K562 (cell line): ENCODE measurements around the gene GASK1A. TPM values are rescaled to one million over a fixed set of nuclear protein-coding genes. Genes with fewer than 3 reads are reported as not detected.

Experiments used
- ATAC-seq: fragments of 200-7000 bp; cut with Tn5 transposase; 3 replicates; pipeline ENCODE4 v1.9.1; 2020; ENCODE audit warnings: moderate library complexity
- BruUV-seq: library from RNA; stranded (reverse); fragments of 400-500 nt; replicated peaks from 2 replicates; lab custom pipeline; 2021; lab: Mats Ljungman, UMichigan
- CTCF ChIA-PET: fragments of 300-600 bp; formaldehyde crosslinking; extraction: SDS; loops from one replicate; lab custom pipeline; 2021; ENCODE audit warnings: low intra/inter-chr PET ratio; lab: Yijun Ruan, JAX
- POLR2A ChIA-PET: fragments of 300-600, 350-650 bp; sonication (Branson Sonifier 250); formaldehyde crosslinking; extraction: SDS; loops from one replicate; lab custom pipeline; 2021; ENCODE audit warnings: antibody characterized with exemption, inconsistent platforms; lab: Yijun Ruan, JAX
- DNase-seq, 4 experiments: peaks; one replicate each; pipeline versions ENCODE4 v3.0.0 to v3.0.0-alpha.2; 2011 to 2018; ENCODE audit warnings: low spot score in 3 of 4, mixed read lengths in 3 of 4; ENCODE audit errors: extremely low read depth in 1 of 4
- FAIRE-seq: peaks from 2 replicates; lab custom pipeline; 2011; peaks lifted over from hg19 to GRCh38; lab: Jason Lieb, UNC
- H2AFZ ChIP-seq: 2 replicates; pipeline ENCODE4 v1.6.0; 2011; ENCODE audit warnings: low read depth, low read length, control low read depth, inconsistent platforms
- H3K27ac ChIP-seq: fragments of 200-600 bp; 3 replicates; pipeline ENCODE4 v1.8.0; 2011; ENCODE audit warnings: low read depth, mild to moderate bottlenecking, control low read depth, inconsistent platforms, low read length, moderate library complexity, mixed read lengths; ENCODE audit errors: extremely low read depth
- H3K27me3 ChIP-seq, 2 experiments: fragments of 300-600 bp in 1 of 2; 2 replicates in 1 of 2; 3 replicates in 1 of 2; pipeline versions ENCODE4 v1.6.0 to v1.8.0; 2011; ENCODE audit warnings: inconsistent platforms in 2 of 2, low read length in 2 of 2, mild to moderate bottlenecking in 1 of 2, mixed read lengths in 1 of 2, moderate library complexity in 1 of 2; ENCODE audit not compliant: control insufficient read depth in 2 of 2, insufficient read depth in 2 of 2
- H3K36me3 ChIP-seq: fragments of 300-600 bp; 3 replicates; pipeline ENCODE4 v1.8.0; 2011; ENCODE audit warnings: mild to moderate bottlenecking, low read length, inconsistent platforms; ENCODE audit not compliant: control insufficient read depth, insufficient read depth
- H3K4me1 ChIP-seq, 2 experiments: fragments of 200-600 bp in 1 of 2; replicated peaks in 1 of 2; 2 replicates in 1 of 2; 3 replicates in 1 of 2; pipeline versions ENCODE4 v1.5.1 to v1.8.0; 2011; ENCODE audit warnings: inconsistent platforms in 2 of 2, low read length in 2 of 2, mild to moderate bottlenecking in 1 of 2, mixed read lengths in 1 of 2, moderate library complexity in 1 of 2; ENCODE audit not compliant: control insufficient read depth in 2 of 2, insufficient read depth in 2 of 2
- H3K4me2 ChIP-seq: 2 replicates; pipeline ENCODE4 v1.6.1; 2011; ENCODE audit warnings: low read length, control low read depth, inconsistent platforms, mixed read lengths; ENCODE audit not compliant: insufficient read depth
- H3K4me3 ChIP-seq: fragments of 200-600 bp; sonication (generic), shearing (Covaris generic); 2 replicates; pipeline ENCODE4 v1.5.1; 2016; ENCODE audit warnings: control low read depth, inconsistent platforms
- H3K79me2 ChIP-seq: fragments of 200-600 bp; 3 replicates; pipeline ENCODE4 v1.8.0; 2011; ENCODE audit warnings: low read length, inconsistent platforms; ENCODE audit not compliant: control insufficient read depth, insufficient read depth
- H3K9ac ChIP-seq, 2 experiments: 2 replicates each; pipeline versions ENCODE4 v1.6.0 to v1.6.1; 2011; ENCODE audit warnings: low read depth in 2 of 2, low read length in 2 of 2, control low read depth in 1 of 2, inconsistent platforms in 1 of 2, mild to moderate bottlenecking in 1 of 2, mixed read lengths in 1 of 2; ENCODE audit not compliant: insufficient read depth in 1 of 2
- H3K9me1 ChIP-seq: one replicate; pipeline ENCODE4 v1.6.0; 2011; ENCODE audit warnings: inconsistent platforms, mild to moderate bottlenecking, low read length, moderate library complexity; ENCODE audit not compliant: control insufficient read depth, insufficient read depth
- H3K9me3 ChIP-seq: replicated peaks from 2 replicates; pipeline ENCODE4 v1.5.1; 2011; ENCODE audit warnings: low read depth, low read length, inconsistent platforms; ENCODE audit not compliant: control insufficient read depth, insufficient read depth
- H4K20me1 ChIP-seq: replicated peaks from 2 replicates; pipeline ENCODE4 v1.6.1; 2011; ENCODE audit warnings: low read length, inconsistent platforms, mixed read lengths; ENCODE audit not compliant: control insufficient read depth, insufficient read depth
- HDAC8 ChIP-seq: fragments of 450-650 bp; IDR thresholded peaks from 2 replicates; pipeline ENCODE4 v1.6.1; 2016; ENCODE audit warnings: mild to moderate bottlenecking, missing genetic modification characterization, moderate library complexity, missing compliant biosample characterization
- HMG20B ChIP-seq: fragments of 250-450 bp; sonication (Bioruptor Pico); IDR thresholded peaks from 2 replicates; pipeline ENCODE4 v1.5.0; 2021; ENCODE audit warnings: mild to moderate bottlenecking
- MAX ChIP-seq: sonication (generic); formaldehyde crosslinking; IDR thresholded peaks from 2 replicates; pipeline ENCODE4 v1.9.0; 2022; ENCODE audit warnings: mild to moderate bottlenecking, missing genetic modification reagents
- MECOM ChIP-seq: fragments of 250-450 bp; sonication (Bioruptor Pico); IDR thresholded peaks from 2 replicates; pipeline ENCODE4 v1.8.0; 2022; ENCODE audit warnings: inconsistent platforms
- NCOA1 ChIP-seq: fragments of 450-650 bp; IDR thresholded peaks from 2 replicates; pipeline ENCODE4 v1.6.1; 2016; ENCODE audit warnings: low read depth
- NR1H2 ChIP-seq: sonication (generic); formaldehyde crosslinking; IDR thresholded peaks from 2 replicates; pipeline ENCODE4 v1.4.0; 2020; ENCODE audit warnings: mild to moderate bottlenecking, missing genetic modification reagents
- NR4A1 ChIP-seq, 2 experiments: fragments of 250-450 bp in 1 of 2; fragments of 450-650 bp in 1 of 2; sonication (Bioruptor Pico) in 1 of 2; IDR thresholded peaks; 2 replicates each; pipeline versions ENCODE4 v1.4.0 to v1.6.1; 2016 to 2020; ENCODE audit warnings: mild to moderate bottlenecking in 2 of 2, missing compliant biosample characterization in 1 of 2, missing genetic modification characterization in 1 of 2, moderate library complexity in 1 of 2
- PRMT5 ChIP-seq: sonication (generic); formaldehyde crosslinking; IDR thresholded peaks from 2 replicates; pipeline ENCODE4 v1.5.0; 2020; ENCODE audit warnings: missing genetic modification reagents
- RFX1 ChIP-seq: fragments of 450-650 bp; IDR thresholded peaks from 2 replicates; pipeline ENCODE4 v1.6.1; 2016; ENCODE audit warnings: mild to moderate bottlenecking, moderate library complexity
- TEAD2 ChIP-seq: fragments of 450-650 bp; IDR thresholded peaks from 2 replicates; pipeline ENCODE4 v1.6.1; 2016; ENCODE audit warnings: missing genetic modification characterization, control low read depth, missing compliant biosample characterization
- TRIM24 ChIP-seq, 2 experiments: fragments of 450-650 bp; IDR thresholded peaks; 2 replicates each; pipeline ENCODE4 v1.6.1; 2016
- ZNF124 ChIP-seq: sonication (generic); formaldehyde crosslinking; IDR thresholded peaks from 2 replicates; pipeline ENCODE4 v1.8.1; 2022; ENCODE audit warnings: missing genetic modification reagents
- whole genome bisulfite sequencing: fragments of 100-300 bp; shearing (Covaris generic); methylation state at CpG from one replicate; pipeline ENCODE4 v1.1.6; 2016; ENCODE audit warnings: low coverage, mixed read lengths; ENCODE audit not compliant: insufficient coverage; ENCODE audit errors: missing lambda C conversion rate; 5-methylcytosine and 5-hydroxymethylcytosine counted together
- in situ Hi-C: fragments of 300-500 bp; cut with MboI; formaldehyde crosslinking; loops from 4 replicates; pipeline ENCODE4 v1.15.0; 2018; ENCODE audit warnings: inconsistent platforms, mixed read lengths
- intact Hi-C: fragments of 100-400 bp; cut with micrococcal nuclease; formaldehyde crosslinking; loops from 2 replicates; pipeline ENCODE4 v1.14.2; 2022
- polyA plus RNA-seq, 8 experiments: library from polyadenylated mRNA; depleted of rRNA in 4 of 8; stranded (reverse) in 5 of 8; unstranded in 3 of 8; fragments of >200 nt; fragmentation: Nextera tagmentation in 2 of 8; fragmentation: Illumina TruSeq in 1 of 8; extraction: Ambion mirVana in 2 of 8; extraction: Trizol in 1 of 8; gene quantifications; 2 replicates each; pipeline versions ENCODE4 v1.2.1 to v1.2.3, GENCODE V29; 2011 to 2014; ENCODE audit warnings: inconsistent platforms in 1 of 8, missing spikeins in 1 of 8
- total RNA-seq, 7 experiments: library from RNA; depleted of rRNA in 6 of 7; stranded (reverse); fragments of >200 nt in 6 of 7; fragmentation: Illumina TruSeq in 2 of 7; extraction: Trizol in 2 of 7; gene quantifications; 2 replicates each; pipeline versions ENCODE4 v1.2.1 to v1.2.3, GENCODE V29; 2011 to 2021; ENCODE audit warnings: low replicate concordance in 1 of 7
- TF ChIP-seq, protein P1 (sequence below), 2 experiments: fragments of 450-650 bp; conservative IDR thresholded peaks; 2 replicates each; pipeline ENCODE4 v1.6.1; 2017; ENCODE audit warnings: mild to moderate bottlenecking in 2 of 2, moderate library complexity in 2 of 2
- TF ChIP-seq, protein P2 (sequence below): sonication (generic); formaldehyde crosslinking; IDR thresholded peaks from 2 replicates; pipeline ENCODE4 v1.8.0; 2022; ENCODE audit warnings: missing genetic modification reagents, mild to moderate bottlenecking, moderate library complexity, borderline replicate concordance

The GASK1A gene
- total and polyA plus RNA-seq, 9 of the 15 experiments (the other 6 are each of a cell fraction or from before 2014, with no cell fraction given) = 0.04 to 0.11 (median 0.05) TPM; not detected in 5

- no peak for DNase-seq
- intact Hi-C loops = no loop called here
- no peak for ATAC-seq
- 37% methylated on average over 4 of the region's 4 CpGs for WGBS
- H3K79me2 ChIP-seq = no peaks in the 10 kb centered on the region
- no peaks in the 10 kb centered on the region for H3K9me3 ChIP-seq
- peaks cover 0 to 5% of the 10 kb centered on the region in 2 experiments; a peak in 1 of 5 replicates for H3K27me3 ChIP-seq
- peaks cover 31% of the 10 kb centered on the region for H4K20me1 ChIP-seq
- no TSS peak for BruUV-seq
- in situ Hi-C loops = no loop called here
- no peak overlapping the region for H2AFZ ChIP-seq
- no peaks in the 10 kb centered on the region for H3K9me1 ChIP-seq
- no peak overlapping the region for H3K4me3 ChIP-seq
- peaks cover 0 to 4% of the 10 kb centered on the region in 2 experiments; a peak in 3 of 5 replicates for H3K4me1 ChIP-seq
- CTCF ChIA-PET = no interaction called here
- TF ChIP-seq, protein P1, sequence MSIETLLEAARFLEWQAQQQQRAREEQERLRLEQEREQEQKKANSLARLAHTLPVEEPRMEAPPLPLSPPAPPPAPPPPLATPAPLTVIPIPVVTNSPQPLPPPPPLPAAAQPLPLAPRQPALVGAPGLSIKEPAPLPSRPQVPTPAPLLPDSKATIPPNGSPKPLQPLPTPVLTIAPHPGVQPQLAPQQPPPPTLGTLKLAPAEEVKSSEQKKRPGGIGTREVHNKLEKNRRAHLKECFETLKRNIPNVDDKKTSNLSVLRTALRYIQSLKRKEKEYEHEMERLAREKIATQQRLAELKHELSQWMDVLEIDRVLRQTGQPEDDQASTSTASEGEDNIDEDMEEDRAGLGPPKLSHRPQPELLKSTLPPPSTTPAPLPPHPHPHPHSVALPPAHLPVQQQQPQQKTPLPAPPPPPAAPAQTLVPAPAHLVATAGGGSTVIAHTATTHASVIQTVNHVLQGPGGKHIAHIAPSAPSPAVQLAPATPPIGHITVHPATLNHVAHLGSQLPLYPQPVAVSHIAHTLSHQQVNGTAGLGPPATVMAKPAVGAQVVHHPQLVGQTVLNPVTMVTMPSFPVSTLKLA (conservative IDR thresholded peaks at IDR 0.05) = no peak
- TF ChIP-seq MECOM (CRISPR knock-in tag) = no peak
- no peak for TF ChIP-seq HMG20B (CRISPR knock-in tag)
- TF ChIP-seq, protein P2, sequence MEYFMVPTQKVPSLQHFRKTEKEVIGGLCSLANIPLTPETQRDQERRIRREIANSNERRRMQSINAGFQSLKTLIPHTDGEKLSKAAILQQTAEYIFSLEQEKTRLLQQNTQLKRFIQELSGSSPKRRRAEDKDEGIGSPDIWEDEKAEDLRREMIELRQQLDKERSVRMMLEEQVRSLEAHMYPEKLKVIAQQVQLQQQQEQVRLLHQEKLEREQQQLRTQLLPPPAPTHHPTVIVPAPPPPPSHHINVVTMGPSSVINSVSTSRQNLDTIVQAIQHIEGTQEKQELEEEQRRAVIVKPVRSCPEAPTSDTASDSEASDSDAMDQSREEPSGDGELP (CRISPR knock-in tag) = no peak
- TF ChIP-seq NCOA1 = no peak
- TF ChIP-seq TEAD2 (tag) = no peak
- TF ChIP-seq ZNF124 (CRISPR knock-in tag) = no peak
- no peak for TF ChIP-seq MAX (CRISPR knock-in tag)
- no peak for TF ChIP-seq NR4A1 (CRISPR knock-in tag; IDR thresholded peaks at IDR 0.05)
- TF ChIP-seq NR4A1 (tag; IDR thresholded peaks at IDR 0.05) = no peak
- no peak for TF ChIP-seq PRMT5 (CRISPR knock-in tag)
- TF ChIP-seq TRIM24 (IDR thresholded peaks at IDR 0.05) = no peak
- TF ChIP-seq HDAC8 = no peak
- TF ChIP-seq NR1H2 (CRISPR knock-in tag) = no peak
- no peak for TF ChIP-seq RFX1
- POLR2A ChIA-PET = interaction anchor here (1.0 to 3.0 kb wide), 2 partner anchors 11 to 19 kb away, joined by 3 to 10 read pairs; no protein-coding TSS in a partner anchor
- no peak overlapping the region for H3K9ac ChIP-seq
- H3K36me3 ChIP-seq = no peaks in the 10 kb centered on the region
- no peak overlapping the region for H3K27ac ChIP-seq
- no peak overlapping the region for H3K4me2 ChIP-seq
- FAIRE-seq = no peak
Measured at GRCh38 chr3:43091481-43091880, 112.4 kb downstream of the GASK1A start.
